ENCODE results near the gene CEP164.
A peak's percentile ranks its signal among the peaks of the same experiment; 100 is the strongest.
"Not testable (repeated sequence)": the region's sequence is repeated elsewhere in the genome, so short reads cannot be mapped to it uniquely, and the experiment has no call there.

CEP164 gene

DNA sequence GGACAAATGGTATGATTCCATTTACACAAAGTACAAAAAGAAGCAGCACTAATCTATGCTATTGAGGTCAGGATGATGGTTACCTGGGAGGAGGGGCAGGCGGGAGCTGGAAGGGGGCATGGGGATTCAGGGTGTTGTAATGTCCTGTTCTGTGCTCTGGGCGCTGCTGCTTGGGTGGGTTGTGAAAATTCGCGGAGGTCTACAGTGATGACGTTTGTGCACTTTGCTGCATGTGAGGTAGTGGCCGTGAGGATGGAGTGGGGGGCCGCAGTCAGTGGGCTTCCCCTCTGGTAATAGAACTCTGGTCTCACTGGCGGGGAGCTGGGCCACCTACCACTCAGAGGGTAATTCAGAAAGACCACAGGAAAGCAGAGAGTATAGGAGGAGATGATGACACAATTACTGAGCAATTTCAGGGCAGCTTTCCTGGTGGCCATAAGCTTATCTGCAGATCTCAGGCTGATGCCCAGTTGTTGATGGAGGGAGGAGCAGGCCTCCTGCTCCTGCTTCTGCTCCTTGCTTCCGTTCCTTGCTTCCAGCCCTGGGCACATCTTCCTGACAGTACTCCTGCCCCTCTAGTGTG, 121.5 kb downstream of the CEP164 start:
- in situ Hi-C loops (cut with MboI; ENCODE audit: low pct_unique_long_range_greater_than_20kb, low sequenced_read_pairs, unreplicated experiment) = no loop called here
- TF ChIP-seq, protein P1, sequence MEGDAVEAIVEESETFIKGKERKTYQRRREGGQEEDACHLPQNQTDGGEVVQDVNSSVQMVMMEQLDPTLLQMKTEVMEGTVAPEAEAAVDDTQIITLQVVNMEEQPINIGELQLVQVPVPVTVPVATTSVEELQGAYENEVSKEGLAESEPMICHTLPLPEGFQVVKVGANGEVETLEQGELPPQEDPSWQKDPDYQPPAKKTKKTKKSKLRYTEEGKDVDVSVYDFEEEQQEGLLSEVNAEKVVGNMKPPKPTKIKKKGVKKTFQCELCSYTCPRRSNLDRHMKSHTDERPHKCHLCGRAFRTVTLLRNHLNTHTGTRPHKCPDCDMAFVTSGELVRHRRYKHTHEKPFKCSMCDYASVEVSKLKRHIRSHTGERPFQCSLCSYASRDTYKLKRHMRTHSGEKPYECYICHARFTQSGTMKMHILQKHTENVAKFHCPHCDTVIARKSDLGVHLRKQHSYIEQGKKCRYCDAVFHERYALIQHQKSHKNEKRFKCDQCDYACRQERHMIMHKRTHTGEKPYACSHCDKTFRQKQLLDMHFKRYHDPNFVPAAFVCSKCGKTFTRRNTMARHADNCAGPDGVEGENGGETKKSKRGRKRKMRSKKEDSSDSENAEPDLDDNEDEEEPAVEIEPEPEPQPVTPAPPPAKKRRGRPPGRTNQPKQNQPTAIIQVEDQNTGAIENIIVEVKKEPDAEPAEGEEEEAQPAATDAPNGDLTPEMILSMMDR (IDR thresholded peaks at IDR 0.05; ENCODE audit: extremely low read depth, insufficient read depth, missing control alignments) = no peak
- no peak for DNase-seq (ENCODE audit: low spot score)

DNA sequence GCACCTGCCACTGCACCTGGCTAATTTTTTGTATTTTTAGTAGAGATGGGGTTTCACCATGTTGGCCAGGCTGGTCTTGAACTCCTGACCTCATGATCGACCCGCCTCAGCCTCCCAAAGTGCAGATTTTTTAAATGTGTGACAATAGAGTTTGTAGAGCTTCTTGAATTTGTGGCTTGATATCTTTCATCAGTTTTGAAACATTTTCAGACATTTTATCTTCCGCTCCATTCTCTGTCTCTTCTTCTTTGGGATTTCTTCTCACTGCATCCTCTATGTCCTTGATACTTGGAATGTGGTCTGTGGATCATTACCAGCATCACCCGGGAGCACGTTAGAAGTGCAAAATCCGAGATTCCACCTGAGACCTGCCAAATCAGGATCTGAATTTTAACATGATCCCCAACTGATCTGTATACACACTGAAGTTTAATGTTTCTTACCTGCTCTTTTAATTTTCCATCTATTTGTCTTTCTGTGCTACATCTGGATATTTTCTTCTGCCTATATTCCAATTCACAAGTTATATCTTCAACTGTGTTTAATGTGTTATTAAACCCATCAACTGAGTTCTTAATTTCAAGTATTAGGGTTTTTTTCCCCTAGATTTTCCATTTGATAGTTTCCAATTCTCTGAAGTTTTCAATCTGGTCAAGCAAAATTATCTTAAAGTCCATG, 126.4 kb downstream of the CEP164 start:
- in situ Hi-C loops (cut with MboI; ENCODE audit: low pct_unique_long_range_greater_than_20kb, low sequenced_read_pairs, unreplicated experiment) = no loop called here
- TF ChIP-seq, protein P1 (IDR thresholded peaks at IDR 0.05; ENCODE audit: extremely low read depth, insufficient read depth, missing control alignments) = no peak
- DNase-seq (ENCODE audit: low spot score) = no peak

DNA sequence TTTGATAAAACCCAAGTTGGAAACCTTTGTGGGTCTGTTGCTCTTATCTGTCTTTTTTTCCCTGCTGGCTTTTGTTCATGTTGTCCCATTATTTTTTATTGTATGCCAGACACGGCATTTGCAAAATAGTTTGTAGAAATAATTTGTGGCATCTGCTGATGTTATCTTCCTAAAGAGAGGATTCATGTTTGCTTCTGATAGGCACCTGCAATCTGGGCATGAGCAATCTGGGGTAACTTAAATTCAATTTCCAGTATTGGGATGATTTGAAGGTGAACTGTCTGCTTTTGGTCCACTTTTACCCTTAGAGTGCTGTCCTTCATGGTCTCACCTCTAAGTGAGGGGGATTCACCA, 126.9 kb downstream of the CEP164 start:
- in situ Hi-C loops (cut with MboI; ENCODE audit: low pct_unique_long_range_greater_than_20kb, low sequenced_read_pairs, unreplicated experiment) = no loop called here
- no peak for DNase-seq (ENCODE audit: low spot score)
- TF ChIP-seq, protein P1 (IDR thresholded peaks at IDR 0.05; ENCODE audit: extremely low read depth, insufficient read depth, missing control alignments) = no peak

DNA sequence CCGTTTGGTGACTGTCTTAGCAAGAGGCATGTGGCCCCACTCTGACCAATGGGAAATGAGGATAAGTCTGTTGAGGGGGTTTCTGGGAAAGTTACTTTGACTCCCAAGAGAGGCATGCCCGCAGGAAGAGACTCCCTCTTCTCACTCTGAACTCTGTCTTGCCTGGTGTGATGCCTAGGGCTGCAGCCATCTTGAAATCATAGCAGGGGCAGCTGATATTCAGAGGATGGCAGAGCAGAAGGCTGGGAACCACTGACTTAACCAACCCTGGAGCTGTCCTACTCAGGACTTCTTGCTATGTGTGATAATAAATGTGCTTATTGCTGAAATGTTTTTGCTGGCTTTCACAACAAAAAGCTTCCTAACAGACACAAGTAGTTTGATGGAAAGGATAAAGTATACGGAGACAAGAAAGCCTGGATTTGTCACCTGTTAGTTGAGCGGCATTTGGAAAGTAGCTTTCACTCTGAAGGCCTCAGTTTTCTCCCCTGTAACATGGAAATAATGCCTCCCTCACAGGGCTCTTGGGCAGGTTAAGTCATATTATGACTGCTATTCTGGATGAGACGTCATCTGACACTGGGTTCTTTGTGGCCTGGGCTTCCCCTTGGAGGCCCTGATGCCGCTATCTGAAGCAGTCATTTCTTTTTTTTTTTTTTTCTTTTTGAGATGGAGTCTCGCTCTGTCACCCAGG, 128.5 kb downstream of the CEP164 start:
- peak; percentile 80 for DNase-seq (ENCODE audit: low spot score)
- TF ChIP-seq, protein P1 (IDR thresholded peaks at IDR 0.05; ENCODE audit: extremely low read depth, insufficient read depth, missing control alignments) = no peak
- in situ Hi-C loops (cut with MboI; ENCODE audit: low pct_unique_long_range_greater_than_20kb, low sequenced_read_pairs, unreplicated experiment) = no loop called here

DNA sequence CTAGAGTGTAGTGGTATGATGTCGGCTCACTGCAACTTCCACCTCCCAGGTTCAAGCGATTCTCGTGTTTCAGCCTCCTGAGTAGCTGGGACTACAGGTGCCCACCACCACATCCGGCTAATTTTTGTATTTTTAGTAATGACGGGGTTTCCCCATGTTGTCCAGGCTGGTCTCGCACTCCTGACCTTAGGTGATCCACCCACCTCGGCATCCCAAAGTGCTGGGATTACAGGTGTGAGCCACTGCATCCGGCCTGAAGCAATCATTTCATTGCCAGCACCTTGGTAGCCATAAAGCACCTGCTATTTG, 129.0 kb downstream of the CEP164 start:
- in situ Hi-C loops (cut with MboI; ENCODE audit: low pct_unique_long_range_greater_than_20kb, low sequenced_read_pairs, unreplicated experiment); DNase-seq (ENCODE audit: low spot score): not testable (repeated sequence)

DNA sequence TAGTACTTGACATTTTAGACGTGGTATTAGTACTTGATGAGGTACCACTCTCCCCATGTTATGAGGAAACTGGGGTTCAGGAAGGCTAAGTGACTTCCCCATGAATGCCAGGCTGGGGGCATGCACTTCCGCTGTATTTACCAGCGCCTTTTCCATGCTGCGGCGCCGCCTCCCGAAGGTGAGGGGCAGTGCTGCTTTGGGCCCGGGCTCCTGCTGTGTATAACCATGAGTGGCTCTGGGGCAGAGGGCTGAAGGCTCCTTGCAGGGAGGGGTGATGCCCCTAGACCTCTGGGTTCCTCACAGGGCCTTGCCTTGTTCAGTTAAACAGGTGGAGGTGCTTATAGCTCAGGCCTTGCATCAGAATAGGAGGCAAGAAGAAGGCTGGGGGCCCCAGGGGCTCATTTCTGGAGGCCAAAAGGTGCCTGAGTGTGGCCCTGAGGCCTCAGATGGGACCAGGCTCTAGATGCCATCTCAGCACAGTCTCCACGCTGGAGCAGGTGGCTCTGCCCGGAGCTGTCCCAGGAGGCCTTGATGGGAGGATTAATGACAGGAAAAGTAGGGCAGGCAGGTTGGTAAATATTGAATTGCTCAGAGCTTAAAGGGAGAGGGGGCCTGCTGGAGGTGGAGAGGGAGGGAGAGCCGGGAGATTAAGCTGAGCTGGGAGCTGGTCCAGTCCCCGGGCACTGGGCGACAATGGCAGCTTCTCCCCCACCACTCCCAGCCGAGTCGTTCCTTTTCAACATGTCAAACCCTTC, 129.6 kb downstream of the CEP164 start:
- TF ChIP-seq, protein P1 (IDR thresholded peaks at IDR 0.05; ENCODE audit: extremely low read depth, insufficient read depth, missing control alignments) = no peak
- in situ Hi-C loops (cut with MboI; ENCODE audit: low pct_unique_long_range_greater_than_20kb, low sequenced_read_pairs, unreplicated experiment) = no loop called here
- DNase-seq (ENCODE audit: low spot score) = no peak

DNA sequence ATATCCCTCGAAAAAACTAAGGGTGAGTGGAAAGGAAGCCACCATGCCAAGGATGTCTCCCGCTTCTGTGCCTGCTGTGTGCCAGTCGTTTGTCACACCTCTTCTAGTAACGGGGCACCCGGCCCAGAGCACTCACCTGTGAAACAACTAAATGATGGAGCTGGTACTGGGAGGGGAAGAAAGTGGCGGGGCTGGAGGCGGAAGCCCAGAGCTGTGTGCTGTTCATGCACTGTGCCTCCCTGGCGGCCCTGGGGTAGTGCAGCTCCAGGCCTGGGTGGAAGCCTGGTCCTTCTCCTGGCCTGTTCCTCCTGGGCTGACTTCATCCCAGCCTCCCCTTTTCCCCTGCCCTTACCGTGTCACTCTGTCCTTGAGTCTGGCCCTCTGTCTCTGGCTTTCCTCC, 130.2 kb downstream of the CEP164 start:
- DNase-seq (ENCODE audit: low spot score) = no peak
- in situ Hi-C loops (cut with MboI; ENCODE audit: low pct_unique_long_range_greater_than_20kb, low sequenced_read_pairs, unreplicated experiment) = no loop called here
- TF ChIP-seq, protein P1 (IDR thresholded peaks at IDR 0.05; ENCODE audit: extremely low read depth, insufficient read depth, missing control alignments) = no peak

Data from GM13977 (cell line).